HG03095 (cell line): ENCODE measurements around the gene SNX15.
"Not testable (repeated sequence)": the region's sequence is repeated elsewhere in the genome, so short reads cannot be mapped to it uniquely, and the experiment has no call there.

Experiments
- ATAC-seq: cut with Tn5 transposase; IDR thresholded peaks from one replicate; pipeline ENCODE4 v1.9.1; 2021; ENCODE audit warnings: moderate library complexity; ENCODE audit not compliant: unreplicated experiment

SNX15 gene

DNA sequence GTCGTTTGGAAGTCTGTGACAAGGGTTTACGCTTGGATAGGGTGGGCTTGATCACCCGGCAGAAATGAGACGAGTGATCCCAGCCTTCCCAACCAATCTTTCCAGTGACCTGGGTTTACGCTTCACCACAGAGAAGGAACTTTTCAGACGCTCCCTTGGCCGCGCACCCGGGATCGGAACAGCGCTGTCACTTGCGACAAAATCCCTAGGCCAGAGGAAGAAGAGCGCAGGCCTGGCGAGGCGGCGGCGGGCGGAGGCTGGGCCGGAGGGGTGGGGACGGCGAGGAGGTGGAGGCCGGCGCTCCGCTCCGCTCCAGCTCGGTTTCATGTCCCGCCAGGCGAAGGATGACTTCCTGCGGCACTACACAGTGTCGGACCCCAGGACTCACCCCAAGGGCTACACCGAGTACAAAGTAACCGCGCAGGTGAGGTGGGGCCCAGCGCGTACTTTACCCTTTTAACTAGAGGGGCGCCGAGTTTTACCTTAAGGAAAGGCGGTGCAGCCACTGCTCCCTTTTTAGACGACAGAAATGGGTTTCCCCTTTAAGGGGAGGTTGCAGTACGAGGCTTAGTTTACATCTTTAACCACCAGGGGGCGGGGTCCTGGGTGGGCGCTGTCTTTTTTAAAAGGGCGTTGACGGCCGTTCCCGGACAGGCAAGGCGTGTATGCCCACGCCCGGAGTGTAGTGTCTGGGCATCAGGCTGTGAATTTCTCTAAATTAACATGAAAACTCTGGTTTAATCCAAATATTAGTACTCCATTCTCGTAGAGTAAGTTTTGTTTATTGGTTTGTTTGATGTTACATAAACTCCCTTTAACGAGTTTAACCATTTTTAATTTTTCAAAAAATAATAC lies at the start of gene SNX15:
TSS of gene SNX15 (plus strand) at position 227 of the 855 bp plus-strand sequence. CDS start at position 326, 99 bp downstream.
- peak; percentile 77 for ATAC-seq

GRCh38 chr11:64983339-64983738 lies 43.9 kb upstream of the SNX15 start:
- not testable (repeated sequence) for ATAC-seq

DNA sequence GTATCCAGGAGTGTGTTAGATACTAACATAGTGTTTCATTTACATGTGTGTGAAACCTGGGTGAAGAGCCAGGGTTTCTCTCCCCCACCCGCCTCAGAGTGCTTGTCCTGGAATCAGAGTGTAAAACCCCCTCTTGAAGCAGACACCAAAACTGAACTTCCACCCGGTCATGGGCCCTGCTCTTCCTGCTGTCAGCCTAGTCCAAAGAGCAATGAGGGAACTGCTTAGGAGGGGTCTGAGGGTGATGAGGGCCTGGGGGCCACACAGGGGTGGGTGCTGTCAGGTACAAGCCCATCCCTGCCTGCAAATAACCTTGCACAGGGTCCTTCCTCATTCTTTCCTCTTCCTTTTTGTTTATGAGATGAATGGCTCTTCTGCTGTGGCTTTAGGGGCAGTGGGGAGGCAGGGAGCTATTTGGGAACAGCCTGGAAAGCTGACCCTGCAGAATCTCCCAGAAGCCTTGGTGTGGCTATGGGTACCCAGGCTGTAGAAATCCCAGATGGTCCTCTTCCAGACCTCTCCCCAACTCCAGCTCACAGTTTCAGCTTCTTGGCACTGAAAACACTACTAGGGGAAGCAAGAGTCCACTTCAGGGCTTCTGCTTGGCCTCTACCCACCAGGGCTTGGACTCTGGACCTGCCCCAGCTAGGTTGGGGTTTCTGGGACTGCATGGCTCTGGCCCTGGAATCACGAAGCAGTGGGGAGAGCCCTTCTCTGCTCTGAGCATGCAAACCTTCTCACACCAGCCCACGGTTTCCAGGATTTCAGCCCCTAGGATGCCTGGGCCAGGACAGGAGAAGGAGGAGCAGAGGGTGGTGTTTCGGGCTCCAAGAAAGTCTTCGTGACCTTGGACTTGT lies 39.0 kb upstream of the SNX15 start:
- no peak for ATAC-seq

GRCh38 chr11:64989416-64989815 lies 37.8 kb upstream of the SNX15 start:
- ATAC-seq, result no peak

DNA sequence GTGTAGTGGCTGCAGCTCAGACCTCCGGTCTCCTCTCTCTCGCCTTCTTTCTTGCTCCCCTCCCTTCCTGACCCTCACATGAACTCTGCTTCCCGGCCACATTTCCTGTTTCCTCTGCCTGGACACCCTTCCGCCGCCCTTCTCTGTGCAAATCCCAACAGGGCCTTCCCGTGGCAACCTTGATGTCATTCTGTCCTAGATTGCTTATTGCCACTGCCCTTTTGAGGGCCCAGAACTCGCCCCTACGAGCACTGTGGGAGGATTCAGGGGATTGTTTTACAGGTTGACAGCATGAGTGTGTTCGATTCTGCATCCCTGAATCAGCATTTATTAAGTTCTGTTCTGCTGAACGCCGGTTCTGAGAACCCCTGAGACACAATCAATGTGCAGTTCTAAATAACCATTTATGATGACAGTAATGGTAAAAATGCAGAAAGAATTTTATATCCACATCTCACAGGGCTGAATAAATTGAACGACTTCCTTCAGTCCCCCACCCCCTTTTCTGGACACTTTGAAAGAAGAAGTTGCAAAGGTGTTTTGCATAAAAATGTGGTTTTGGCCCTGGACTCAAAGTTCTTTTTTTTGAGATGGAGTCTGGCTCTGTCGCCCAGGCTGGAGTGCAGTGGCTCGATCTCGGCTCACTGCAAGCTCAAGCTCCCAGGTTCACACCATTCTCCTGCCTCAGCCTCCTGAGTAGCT lies 36.9 kb upstream of the SNX15 start:
- no peak for ATAC-seq

GRCh38 chr11:64994318-64994717 lies 32.9 kb upstream of the SNX15 start:
- ATAC-seq, result no peak

- no peak for ATAC-seq
These were observed 30.9 kb upstream of the SNX15 start for GRCh38 chr11:64996327-64996709.

DNA sequence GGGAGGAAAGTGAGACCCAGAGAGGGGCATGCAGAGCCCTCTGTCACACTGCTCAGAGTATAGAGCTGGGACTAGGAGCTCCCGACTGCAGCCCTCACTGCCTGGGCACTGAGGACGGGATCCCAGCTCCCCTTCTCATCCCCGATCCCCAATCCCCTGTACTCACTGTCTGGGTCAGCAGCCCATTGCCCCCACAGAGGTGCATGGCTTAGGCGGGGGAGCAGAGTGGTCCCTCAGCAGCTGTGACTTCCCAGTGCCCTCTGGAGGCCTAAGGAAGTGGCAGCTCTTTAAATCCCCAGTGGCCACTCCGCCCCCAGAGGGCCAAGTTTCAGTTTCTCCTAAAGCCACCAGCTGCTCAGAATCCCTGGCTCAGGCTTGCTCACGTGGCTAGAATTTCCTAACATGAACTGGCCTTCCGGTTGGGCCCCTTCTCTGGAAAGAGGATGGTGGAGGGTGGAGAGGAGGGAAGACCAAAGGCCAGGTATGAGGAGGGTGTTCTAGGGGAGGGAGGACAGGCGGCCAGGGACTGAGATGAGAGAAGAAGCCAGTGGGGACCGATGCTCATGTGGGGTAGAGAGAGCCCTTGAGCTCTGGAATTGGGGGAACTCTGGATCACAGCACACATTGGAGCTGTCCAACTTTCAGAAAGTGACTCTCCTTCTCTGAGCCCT lies 30.4 kb upstream of the SNX15 start, which contains the start of gene BATF2:
TSS of gene BATF2 (minus strand) at position 262 of the 671 bp plus-strand sequence. CDS start at position 205, 57 bp downstream.
- ATAC-seq, result no peak

GRCh38 chr11:64998141-64998540 lies 29.1 kb upstream of the SNX15 start:
- ATAC-seq, result no peak

DNA sequence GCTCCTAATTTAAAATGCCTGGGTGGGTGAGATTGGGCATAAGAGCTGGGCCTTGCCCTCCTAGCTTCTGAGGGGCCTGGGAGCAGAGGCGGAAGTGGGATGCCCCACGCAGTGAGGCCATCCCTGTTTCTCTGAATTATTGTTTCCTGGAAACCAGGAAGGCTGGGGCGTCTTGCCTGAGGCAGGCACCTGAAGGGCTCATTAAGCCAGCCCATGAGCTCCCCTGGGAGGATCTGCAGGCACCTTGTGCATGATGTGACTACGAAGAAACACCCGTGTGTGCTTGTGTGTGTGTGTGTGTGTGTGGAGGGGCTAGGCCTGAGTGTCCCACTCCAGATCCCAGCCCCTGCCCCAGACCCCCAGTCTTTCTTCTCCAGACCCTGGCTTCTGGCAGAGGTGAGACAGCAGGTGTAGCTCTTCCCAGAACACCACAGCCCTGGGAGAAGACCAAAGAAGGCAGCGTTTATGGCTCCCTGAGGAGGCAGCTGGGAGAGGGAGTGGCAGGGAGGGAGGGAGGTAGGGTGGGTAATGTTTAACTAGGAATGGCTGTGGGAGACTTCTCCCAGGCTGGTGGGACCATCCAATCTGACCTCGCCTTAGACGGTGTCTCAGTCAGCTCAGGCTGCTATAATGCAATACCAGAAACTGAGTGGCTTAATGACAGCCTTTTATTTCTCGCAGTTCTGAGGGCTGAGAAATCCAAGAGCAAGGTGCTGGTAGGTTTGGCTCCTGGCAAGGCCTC lies 28.4 kb upstream of the SNX15 start:
- no peak for ATAC-seq

DNA sequence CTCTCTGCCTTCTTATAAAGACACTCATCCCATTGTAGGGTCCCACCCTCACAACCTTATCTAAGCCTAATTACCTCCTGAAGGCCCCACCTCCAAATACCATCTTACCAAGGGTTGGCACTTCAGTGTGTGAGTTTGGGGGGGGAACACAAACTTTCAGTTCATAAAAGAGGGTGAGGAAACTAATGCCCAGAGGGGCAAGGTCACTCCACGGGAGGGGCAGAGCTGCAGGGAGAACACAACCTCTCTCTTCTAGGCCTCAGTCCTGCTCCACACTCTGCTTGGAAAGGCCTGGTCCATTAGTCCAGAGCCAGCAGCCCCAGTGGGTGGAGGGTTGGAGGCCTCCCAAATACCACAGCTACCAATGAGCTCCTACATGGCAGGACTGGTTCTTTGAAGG lies 27.8 kb upstream of the SNX15 start:
- no peak for ATAC-seq

- ATAC-seq, result no peak
These were observed 24.5 kb upstream of the SNX15 start for GRCh38 chr11:65002706-65003105.

DNA sequence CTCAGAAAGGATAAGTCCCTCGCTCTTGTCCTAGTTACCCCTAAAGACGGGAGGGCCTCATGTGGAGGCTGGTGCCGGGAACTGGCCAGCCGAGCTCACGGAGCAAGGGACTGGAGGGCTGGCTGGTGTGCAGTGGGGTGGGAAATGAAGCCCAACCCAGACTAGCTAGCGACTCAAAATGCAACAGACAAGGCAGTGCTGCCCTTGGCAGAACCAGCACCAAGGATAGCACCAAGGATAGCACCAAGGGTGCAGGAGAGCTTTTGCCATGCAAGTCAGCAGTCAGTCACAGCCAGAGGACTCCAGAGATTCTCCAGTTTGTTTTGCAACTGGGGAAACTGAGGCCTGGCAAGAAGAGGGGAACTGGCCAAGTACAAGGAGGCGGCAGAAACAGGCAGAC lies 24.0 kb upstream of the SNX15 start:
- no peak for ATAC-seq

DNA sequence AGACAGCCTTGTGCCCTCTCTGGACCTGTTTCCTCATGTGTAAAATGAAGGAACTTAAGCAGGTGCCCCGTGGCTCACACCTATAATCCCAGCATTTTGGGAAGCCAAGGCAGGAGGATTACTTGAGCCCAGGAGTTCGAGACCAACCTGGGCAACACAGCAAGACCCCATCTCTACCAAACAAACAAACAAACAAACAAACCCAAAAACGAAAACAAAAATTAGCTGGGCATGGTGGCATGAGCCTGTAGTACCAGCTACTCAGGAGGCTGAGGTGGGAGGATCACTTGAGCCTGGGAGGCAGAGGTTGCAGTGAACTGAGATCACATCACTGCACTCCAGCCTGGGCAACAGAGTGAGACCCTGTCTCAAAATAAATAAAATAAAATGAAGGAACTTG lies 23.3 kb upstream of the SNX15 start:
- ATAC-seq, result not testable (repeated sequence)

DNA sequence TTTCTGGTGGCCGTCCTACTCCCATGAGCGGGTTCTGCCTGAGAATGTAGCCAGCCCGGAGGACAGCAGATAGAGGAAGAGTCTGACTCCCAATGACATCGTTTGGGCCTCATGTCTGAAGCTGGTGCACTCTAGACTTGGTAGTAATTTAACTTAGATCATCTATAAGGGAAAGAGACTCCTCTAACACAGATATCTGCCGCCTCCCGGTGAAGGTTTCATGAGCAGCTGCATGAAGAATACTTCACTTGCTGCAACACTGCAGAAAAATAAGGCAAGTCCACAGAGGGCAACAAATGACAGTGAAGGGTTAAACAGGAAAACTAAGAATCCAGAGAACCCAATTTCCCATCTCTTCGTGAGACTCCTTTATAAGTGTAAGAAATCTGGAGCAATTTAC lies 19.2 kb upstream of the SNX15 start:
- ATAC-seq, result no peak

DNA sequence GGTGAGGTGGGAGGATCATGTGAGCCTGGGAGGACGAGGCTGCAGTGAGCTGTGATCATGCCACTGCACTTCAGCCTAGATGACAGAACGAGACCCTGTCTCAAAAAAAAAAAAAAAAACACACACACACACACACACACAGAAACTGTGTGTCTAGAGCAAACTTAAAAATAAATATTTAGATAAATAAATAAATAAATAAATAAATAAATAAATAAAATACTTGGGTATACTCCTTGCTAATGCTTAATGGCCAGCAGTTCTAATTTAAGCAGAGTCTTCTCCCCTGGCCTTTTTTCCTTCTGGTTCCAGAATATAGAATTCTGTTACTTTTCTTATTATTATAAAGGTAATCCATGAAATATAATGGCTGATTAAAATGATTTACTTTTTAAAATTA lies 18.4 kb upstream of the SNX15 start:
- no peak for ATAC-seq

GRCh38 chr11:65013130-65013887 lies 13.9 kb upstream of the SNX15 start:
- ATAC-seq, result peak; percentile 71

- peak; percentile 65 for ATAC-seq
These were observed 13.1 kb upstream of the SNX15 start, which contains the start of gene ARL2 for GRCh38 chr11:65013888-65014725. ARL2 (plus strand) TSS chr11:65014160; CDS start chr11:65014208, 48 bp downstream.
